HCT116 (cell line): ENCODE results near the gene MAPK8IP3.

Experiments used
- CBX3 ChIP-seq: IDR thresholded peaks from 2 replicates; pipeline ENCODE4 v1.6.1; 2012; ENCODE audit warnings: low read depth
- CEBPB ChIP-seq: IDR thresholded peaks from 2 replicates; pipeline ENCODE4 v1.6.1; 2012; ENCODE audit warnings: low read depth
- ELF1 ChIP-seq: IDR thresholded peaks from 2 replicates; pipeline ENCODE4 v1.6.1; 2012; ENCODE audit warnings: low read depth, borderline replicate concordance
- JUND ChIP-seq: IDR thresholded peaks from 2 replicates; pipeline ENCODE4 v1.6.1; 2012
- POLR2A ChIP-seq: IDR thresholded peaks from 2 replicates; pipeline ENCODE4 v1.7.0; 2011; ENCODE audit warnings: borderline replicate concordance; ENCODE audit not compliant: insufficient read depth, insufficient read length; ENCODE audit errors: extremely low read depth
- SP1 ChIP-seq: IDR thresholded peaks from 2 replicates; pipeline ENCODE4 v1.6.1; 2012; ENCODE audit warnings: low read depth
- YY1 ChIP-seq: IDR thresholded peaks from 2 replicates; pipeline ENCODE4 v1.6.1; 2011; ENCODE audit warnings: low read length, low read depth, moderate library complexity, mild to moderate bottlenecking; ENCODE audit not compliant: insufficient replicate concordance; ENCODE audit errors: extremely low read depth
- TF ChIP-seq, protein P1 (sequence below), 3 experiments: fragments of 200-600 bp in 1 of 3; sonication (generic) in 1 of 3; IDR thresholded peaks in 2 of 3; conservative IDR thresholded peaks in 1 of 3; 2 replicates each; pipeline ENCODE4 v1.5.1; 2012 to 2017; ENCODE audit warnings: low read depth in 2 of 3, low read length in 2 of 3, antibody characterized with exemption in 1 of 3, borderline replicate concordance in 1 of 3, control low read depth in 1 of 3, mild to moderate bottlenecking in 1 of 3, mixed read lengths in 1 of 3, mixed run types in 1 of 3, moderate library complexity in 1 of 3; ENCODE audit not compliant: insufficient read depth in 1 of 3
- TF ChIP-seq, protein P2 (sequence below): IDR thresholded peaks from 2 replicates; pipeline ENCODE4 v1.6.1; 2012; ENCODE audit warnings: low read depth
- TF ChIP-seq, protein P3 (sequence below): IDR thresholded peaks from 2 replicates; pipeline ENCODE4 v1.6.1; 2011; ENCODE audit warnings: mild to moderate bottlenecking, low read length, moderate library complexity; ENCODE audit not compliant: insufficient replicate concordance; ENCODE audit errors: extremely low read depth
- TF ChIP-seq, protein P4 (sequence below): IDR thresholded peaks from 2 replicates; pipeline ENCODE4 v1.6.1; 2012

DNA sequence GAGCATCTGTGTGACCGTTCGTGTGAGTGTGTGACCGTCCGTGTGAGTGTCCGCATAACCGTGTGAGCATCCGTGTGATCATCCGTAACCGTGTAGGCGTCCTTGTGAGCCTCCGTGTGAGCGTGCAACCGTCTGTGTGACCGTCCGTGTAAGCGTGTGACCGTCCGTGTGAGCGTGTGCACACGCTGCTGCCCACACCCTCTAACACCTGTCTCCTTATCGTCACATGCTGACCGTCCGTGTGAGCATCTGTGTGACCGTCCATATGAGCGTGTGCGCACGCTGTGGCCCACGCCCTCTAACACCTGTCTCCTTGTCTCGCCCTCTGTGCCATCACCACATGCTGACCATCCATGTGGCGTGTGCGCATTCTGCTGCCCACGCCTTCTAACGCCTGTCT lies 34.2 kb downstream of the MAPK8IP3 start:
- TF ChIP-seq, protein P1, sequence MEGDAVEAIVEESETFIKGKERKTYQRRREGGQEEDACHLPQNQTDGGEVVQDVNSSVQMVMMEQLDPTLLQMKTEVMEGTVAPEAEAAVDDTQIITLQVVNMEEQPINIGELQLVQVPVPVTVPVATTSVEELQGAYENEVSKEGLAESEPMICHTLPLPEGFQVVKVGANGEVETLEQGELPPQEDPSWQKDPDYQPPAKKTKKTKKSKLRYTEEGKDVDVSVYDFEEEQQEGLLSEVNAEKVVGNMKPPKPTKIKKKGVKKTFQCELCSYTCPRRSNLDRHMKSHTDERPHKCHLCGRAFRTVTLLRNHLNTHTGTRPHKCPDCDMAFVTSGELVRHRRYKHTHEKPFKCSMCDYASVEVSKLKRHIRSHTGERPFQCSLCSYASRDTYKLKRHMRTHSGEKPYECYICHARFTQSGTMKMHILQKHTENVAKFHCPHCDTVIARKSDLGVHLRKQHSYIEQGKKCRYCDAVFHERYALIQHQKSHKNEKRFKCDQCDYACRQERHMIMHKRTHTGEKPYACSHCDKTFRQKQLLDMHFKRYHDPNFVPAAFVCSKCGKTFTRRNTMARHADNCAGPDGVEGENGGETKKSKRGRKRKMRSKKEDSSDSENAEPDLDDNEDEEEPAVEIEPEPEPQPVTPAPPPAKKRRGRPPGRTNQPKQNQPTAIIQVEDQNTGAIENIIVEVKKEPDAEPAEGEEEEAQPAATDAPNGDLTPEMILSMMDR (IDR thresholded peaks at IDR 0.05 in 2 of 3, conservative IDR thresholded peaks at IDR 0.05 in 1 of 3; ENCODE audit: borderline replicate concordance in 1 of 3, insufficient read depth in 1 of 3, low read depth in 2 of 3, low read length in 2 of 3): no peak
- TF ChIP-seq SP1 (no peak), ELF1 (no peak), POLR2A (no peak), JUND (no peak), YY1 (no peak), CBX3 (no peak), CEBPB (no peak)
- TF ChIP-seq, protein P2, sequence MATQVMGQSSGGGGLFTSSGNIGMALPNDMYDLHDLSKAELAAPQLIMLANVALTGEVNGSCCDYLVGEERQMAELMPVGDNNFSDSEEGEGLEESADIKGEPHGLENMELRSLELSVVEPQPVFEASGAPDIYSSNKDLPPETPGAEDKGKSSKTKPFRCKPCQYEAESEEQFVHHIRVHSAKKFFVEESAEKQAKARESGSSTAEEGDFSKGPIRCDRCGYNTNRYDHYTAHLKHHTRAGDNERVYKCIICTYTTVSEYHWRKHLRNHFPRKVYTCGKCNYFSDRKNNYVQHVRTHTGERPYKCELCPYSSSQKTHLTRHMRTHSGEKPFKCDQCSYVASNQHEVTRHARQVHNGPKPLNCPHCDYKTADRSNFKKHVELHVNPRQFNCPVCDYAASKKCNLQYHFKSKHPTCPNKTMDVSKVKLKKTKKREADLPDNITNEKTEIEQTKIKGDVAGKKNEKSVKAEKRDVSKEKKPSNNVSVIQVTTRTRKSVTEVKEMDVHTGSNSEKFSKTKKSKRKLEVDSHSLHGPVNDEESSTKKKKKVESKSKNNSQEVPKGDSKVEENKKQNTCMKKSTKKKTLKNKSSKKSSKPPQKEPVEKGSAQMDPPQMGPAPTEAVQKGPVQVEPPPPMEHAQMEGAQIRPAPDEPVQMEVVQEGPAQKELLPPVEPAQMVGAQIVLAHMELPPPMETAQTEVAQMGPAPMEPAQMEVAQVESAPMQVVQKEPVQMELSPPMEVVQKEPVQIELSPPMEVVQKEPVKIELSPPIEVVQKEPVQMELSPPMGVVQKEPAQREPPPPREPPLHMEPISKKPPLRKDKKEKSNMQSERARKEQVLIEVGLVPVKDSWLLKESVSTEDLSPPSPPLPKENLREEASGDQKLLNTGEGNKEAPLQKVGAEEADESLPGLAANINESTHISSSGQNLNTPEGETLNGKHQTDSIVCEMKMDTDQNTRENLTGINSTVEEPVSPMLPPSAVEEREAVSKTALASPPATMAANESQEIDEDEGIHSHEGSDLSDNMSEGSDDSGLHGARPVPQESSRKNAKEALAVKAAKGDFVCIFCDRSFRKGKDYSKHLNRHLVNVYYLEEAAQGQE: no peak
- TF ChIP-seq, protein P3, sequence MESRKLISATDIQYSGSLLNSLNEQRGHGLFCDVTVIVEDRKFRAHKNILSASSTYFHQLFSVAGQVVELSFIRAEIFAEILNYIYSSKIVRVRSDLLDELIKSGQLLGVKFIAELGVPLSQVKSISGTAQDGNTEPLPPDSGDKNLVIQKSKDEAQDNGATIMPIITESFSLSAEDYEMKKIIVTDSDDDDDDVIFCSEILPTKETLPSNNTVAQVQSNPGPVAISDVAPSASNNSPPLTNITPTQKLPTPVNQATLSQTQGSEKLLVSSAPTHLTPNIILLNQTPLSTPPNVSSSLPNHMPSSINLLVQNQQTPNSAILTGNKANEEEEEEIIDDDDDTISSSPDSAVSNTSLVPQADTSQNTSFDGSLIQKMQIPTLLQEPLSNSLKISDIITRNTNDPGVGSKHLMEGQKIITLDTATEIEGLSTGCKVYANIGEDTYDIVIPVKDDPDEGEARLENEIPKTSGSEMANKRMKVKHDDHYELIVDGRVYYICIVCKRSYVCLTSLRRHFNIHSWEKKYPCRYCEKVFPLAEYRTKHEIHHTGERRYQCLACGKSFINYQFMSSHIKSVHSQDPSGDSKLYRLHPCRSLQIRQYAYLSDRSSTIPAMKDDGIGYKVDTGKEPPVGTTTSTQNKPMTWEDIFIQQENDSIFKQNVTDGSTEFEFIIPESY: no peak
- TF ChIP-seq, protein P4, sequence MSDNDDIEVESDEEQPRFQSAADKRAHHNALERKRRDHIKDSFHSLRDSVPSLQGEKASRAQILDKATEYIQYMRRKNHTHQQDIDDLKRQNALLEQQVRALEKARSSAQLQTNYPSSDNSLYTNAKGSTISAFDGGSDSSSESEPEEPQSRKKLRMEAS: no peak
